ENCODE data around the gene FMO2. TPM values are rescaled to one million over a fixed set of nuclear protein-coding genes. Genes with fewer than 3 reads are reported as not detected.
"Not testable (repeated sequence)": the region's sequence is repeated elsewhere in the genome, so short reads cannot be mapped to it uniquely, and the experiment has no call there.

The FMO2 gene
- total RNA-seq, 1 donor from 2014 or later, result not detected

- Mint-ChIP-seq H3K27me3 (ENCODE audit: unreplicated experiment) (peaks cover 6% of the 10 kb centered on the region), H3K9me3 (ENCODE audit: unreplicated experiment) (peaks cover 4% of the 10 kb centered on the region), H3K27ac (ENCODE audit: unreplicated experiment) (no peak overlapping the region), H3K4me1 (ENCODE audit: low read depth, unreplicated experiment) (peaks cover 20% of the 10 kb centered on the region), H3K36me3 (ENCODE audit: unreplicated experiment) (no peaks in the 10 kb centered on the region), H3K4me3 (ENCODE audit: unreplicated experiment) (no peak overlapping the region)
- no peak for DNase-seq
- TF ChIP-seq, protein P1, sequence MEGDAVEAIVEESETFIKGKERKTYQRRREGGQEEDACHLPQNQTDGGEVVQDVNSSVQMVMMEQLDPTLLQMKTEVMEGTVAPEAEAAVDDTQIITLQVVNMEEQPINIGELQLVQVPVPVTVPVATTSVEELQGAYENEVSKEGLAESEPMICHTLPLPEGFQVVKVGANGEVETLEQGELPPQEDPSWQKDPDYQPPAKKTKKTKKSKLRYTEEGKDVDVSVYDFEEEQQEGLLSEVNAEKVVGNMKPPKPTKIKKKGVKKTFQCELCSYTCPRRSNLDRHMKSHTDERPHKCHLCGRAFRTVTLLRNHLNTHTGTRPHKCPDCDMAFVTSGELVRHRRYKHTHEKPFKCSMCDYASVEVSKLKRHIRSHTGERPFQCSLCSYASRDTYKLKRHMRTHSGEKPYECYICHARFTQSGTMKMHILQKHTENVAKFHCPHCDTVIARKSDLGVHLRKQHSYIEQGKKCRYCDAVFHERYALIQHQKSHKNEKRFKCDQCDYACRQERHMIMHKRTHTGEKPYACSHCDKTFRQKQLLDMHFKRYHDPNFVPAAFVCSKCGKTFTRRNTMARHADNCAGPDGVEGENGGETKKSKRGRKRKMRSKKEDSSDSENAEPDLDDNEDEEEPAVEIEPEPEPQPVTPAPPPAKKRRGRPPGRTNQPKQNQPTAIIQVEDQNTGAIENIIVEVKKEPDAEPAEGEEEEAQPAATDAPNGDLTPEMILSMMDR (IDR thresholded peaks at IDR 0.05; ENCODE audit: partially characterized antibody, unreplicated experiment), result no peak
These were observed 35.0 kb downstream of the FMO2 start for GRCh38 chr1:171220081-171220420.

DNA sequence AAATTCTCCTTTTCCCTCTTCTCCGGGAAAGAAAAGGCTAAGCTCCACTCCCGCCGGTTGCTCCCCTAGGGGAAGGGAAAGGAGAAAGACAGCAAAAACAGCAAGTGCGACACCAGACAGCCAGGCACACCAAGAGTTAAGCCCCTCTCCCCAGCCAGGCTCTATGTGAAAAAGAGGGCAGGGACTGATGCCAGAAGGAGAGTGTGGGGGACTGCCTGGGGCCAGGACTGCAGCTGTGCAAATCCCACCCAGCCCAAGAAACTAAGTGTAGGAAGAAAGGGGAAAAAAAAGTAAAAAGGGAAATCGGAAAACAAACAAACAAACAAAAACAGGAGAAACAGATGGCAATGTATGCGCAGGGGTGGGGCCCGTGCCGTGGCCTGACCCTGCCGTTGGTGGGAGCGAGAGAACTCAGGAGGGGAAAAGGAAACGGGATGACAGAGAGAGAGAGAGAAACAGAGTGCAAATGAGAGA is 35.5 kb downstream of the FMO2 start:
- Mint-ChIP-seq H3K4me3 (ENCODE audit: unreplicated experiment) (peak overlapping the region; percentile 90), H3K27me3 (ENCODE audit: unreplicated experiment) (peaks cover 7% of the 10 kb centered on the region), H3K36me3 (ENCODE audit: unreplicated experiment) (no peaks in the 10 kb centered on the region), H3K4me1 (ENCODE audit: low read depth, unreplicated experiment) (peaks cover 20% of the 10 kb centered on the region), H3K9me3 (ENCODE audit: unreplicated experiment) (peaks cover 4% of the 10 kb centered on the region), H3K27ac (ENCODE audit: unreplicated experiment) (peak overlapping the region; percentile 92)
- peak; percentile 48 for DNase-seq
- TF ChIP-seq, protein P1 (IDR thresholded peaks at IDR 0.05; ENCODE audit: partially characterized antibody, unreplicated experiment), result no peak

GRCh38 chr1:171221665-171222591 is 36.8 kb downstream of the FMO2 start:
- no peak for DNase-seq
- TF ChIP-seq, protein P1 (IDR thresholded peaks at IDR 0.05; ENCODE audit: partially characterized antibody, unreplicated experiment), result no peak
- Mint-ChIP-seq H3K4me3 (ENCODE audit: unreplicated experiment) (no peak overlapping the region), H3K27me3 (ENCODE audit: unreplicated experiment) (peaks cover 7% of the 10 kb centered on the region), H3K4me1 (ENCODE audit: low read depth, unreplicated experiment) (peaks cover 20% of the 10 kb centered on the region), H3K27ac (ENCODE audit: unreplicated experiment) (no peak overlapping the region), H3K9me3 (ENCODE audit: unreplicated experiment) (peaks cover 4% of the 10 kb centered on the region), H3K36me3 (ENCODE audit: unreplicated experiment) (no peaks in the 10 kb centered on the region)

GRCh38 chr1:171222936-171223335 is 37.8 kb downstream of the FMO2 start:
- Mint-ChIP-seq H3K27ac (ENCODE audit: unreplicated experiment) (no peak overlapping the region), H3K4me1 (ENCODE audit: low read depth, unreplicated experiment) (peaks cover 20% of the 10 kb centered on the region)

GRCh38 chr1:171224257-171224656 is 39.2 kb downstream of the FMO2 start:
- peaks cover 20% of the 10 kb centered on the region for H3K4me1 Mint-ChIP-seq (ENCODE audit: low read depth, unreplicated experiment)
- not testable (repeated sequence) for H3K27me3 Mint-ChIP-seq (ENCODE audit: unreplicated experiment); H3K9me3 Mint-ChIP-seq (ENCODE audit: unreplicated experiment); H3K27ac Mint-ChIP-seq (ENCODE audit: unreplicated experiment); H3K36me3 Mint-ChIP-seq (ENCODE audit: unreplicated experiment); DNase-seq; H3K4me3 Mint-ChIP-seq (ENCODE audit: unreplicated experiment)

More at GRCh38 chr1:171222936-171223335, 37.8 kb downstream of the FMO2 start:
- DNase-seq, result no peak
- H3K9me3 Mint-ChIP-seq (ENCODE audit: unreplicated experiment), result peaks cover 4% of the 10 kb centered on the region
- TF ChIP-seq, protein P1 (IDR thresholded peaks at IDR 0.05; ENCODE audit: partially characterized antibody, unreplicated experiment), result no peak
- H3K36me3 Mint-ChIP-seq (ENCODE audit: unreplicated experiment), result no peaks in the 10 kb centered on the region
- H3K27me3 Mint-ChIP-seq (ENCODE audit: unreplicated experiment), result peaks cover 7% of the 10 kb centered on the region
- H3K4me3 Mint-ChIP-seq (ENCODE audit: unreplicated experiment), result no peak overlapping the region

All from glutamatergic neuron (in vitro differentiated cells).